Astrocyte of the spinal cord (primary cell): ENCODE measurements around the gene MST1R.
"Not testable (repeated sequence)": the region's sequence is repeated elsewhere in the genome, so short reads cannot be mapped to it uniquely, and the experiment has no call there.

ENCODE experiments used
- DNase-seq: peaks from one replicate; pipeline ENCODE4 v3.0.0; 2011; ENCODE audit warnings: low read depth, low spot score
- H3K4me3 ChIP-seq: 2 replicates; pipeline ENCODE4 v1.5.1; 2011; ENCODE audit warnings: low read depth, mild to moderate bottlenecking, low read length, moderate library complexity
- CTCF ChIP-seq: IDR thresholded peaks from 2 replicates; pipeline ENCODE4 v1.5.1; 2012; ENCODE audit warnings: low read depth, mild to moderate bottlenecking, low read length, inconsistent platforms
- in situ Hi-C: cut with HindIII; loops from 2 replicates; pipeline ENCODE4 v1.10.0; 2017; ENCODE audit warnings: low sequenced_read_pairs

Gene MST1R

GRCh38 chr3:49903451-49904424 lies at the start of gene MST1R:
Gene MST1R, minus strand, starts transcription at chr3:49903873. Its CDS starts 264 bp downstream, at chr3:49903609.
- H3K4me3 ChIP-seq: peak within 1 kb of the TSS; percentile 18
- in situ Hi-C loops: no loop called here
- DNase-seq: no peak
- TF ChIP-seq CTCF: no peak

DNA sequence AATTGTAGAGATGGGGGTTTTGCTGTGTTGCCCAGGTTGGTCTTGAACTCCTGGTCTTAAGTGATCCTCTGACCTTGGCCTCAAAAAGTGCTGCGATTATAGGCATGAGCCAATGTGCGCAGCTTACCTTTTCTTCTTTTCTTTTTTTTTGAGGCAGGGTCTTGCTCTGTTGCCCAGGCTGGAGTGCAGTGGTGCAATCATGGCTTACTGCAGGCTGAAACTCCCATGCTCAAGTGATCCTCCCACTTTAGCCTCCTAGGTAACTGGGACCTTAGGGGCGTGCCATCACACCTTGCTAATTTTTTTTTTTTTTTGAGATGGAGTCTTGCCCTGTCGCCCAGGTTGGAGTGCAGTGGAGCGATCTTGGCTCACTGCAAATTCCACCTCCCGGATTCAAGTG lies 49.3 kb upstream of the MST1R start:
- in situ Hi-C loops: no loop called here
- no peak for TF ChIP-seq CTCF
- no peak overlapping the region for H3K4me3 ChIP-seq
- no peak for DNase-seq

GRCh38 chr3:49942651-49943050 lies 39.0 kb upstream of the MST1R start:
- no peak for DNase-seq
- in situ Hi-C loops: no loop called here
- TF ChIP-seq CTCF: no peak
- H3K4me3 ChIP-seq: no peak overlapping the region

DNA sequence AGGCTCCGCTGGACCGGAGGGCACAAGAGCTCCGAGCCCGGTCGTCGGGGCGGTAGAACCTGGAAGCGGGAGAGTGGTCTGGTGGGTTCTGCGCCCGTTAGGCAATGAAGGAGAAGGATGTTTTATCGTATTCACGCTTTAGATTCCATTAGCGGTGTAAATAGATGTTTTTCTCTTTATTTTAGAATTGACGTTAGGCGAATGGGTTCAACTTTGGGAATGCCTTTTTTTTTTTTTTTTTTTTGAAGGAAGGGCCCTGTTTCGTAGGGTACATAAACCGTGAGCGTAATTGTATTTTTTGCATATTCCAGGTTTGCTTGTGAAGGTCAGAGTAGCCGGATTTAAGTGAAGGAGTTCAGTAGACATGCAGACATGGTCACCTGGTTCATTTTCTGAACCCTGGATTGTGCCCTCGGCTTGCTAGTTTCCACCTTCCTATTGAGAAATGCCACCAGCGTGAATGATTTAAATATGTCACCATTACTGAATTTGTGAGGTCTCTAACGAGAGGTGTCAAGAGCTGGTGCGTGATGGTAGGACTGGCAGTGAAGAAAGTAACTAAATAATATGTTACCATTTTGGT lies 37.1 kb upstream of the MST1R start:
- in situ Hi-C loops: no loop called here
- H3K4me3 ChIP-seq: peak overlapping the region; percentile 87
- no peak for TF ChIP-seq CTCF
- DNase-seq: no peak

- TF ChIP-seq CTCF: no peak
- in situ Hi-C loops: no loop called here
- peak; percentile 98 for DNase-seq
- peak within 1 kb of the TSS; percentile 87 for H3K4me3 ChIP-seq
Observed at GRCh38 chr3:49939858-49940666, 36.4 kb upstream of the MST1R start, which contains the start of gene RBM6. Gene RBM6, plus strand, starts transcription at chr3:49940150. Its CDS starts 22,492 bp downstream, at chr3:49962642.

DNA sequence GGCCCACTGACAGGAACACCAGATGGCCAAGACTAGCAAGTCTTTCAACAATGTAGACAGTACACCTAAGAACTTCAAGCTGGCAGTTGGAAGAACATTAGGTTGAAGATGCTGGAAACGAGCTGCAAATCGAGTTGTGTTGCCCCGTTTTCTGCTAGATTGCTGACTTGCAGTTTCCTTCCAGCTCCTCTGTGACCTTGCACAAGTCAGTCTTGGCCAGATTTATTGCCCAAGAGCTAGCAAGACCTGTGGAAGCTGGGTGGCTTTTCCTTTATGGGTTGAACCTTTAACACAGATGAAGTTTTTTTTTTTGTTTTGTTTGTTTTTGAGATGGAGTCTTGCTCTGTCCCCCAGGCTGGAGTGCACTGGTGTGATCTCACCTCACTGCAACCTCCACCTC lies 33.4 kb upstream of the MST1R start:
- no peak for TF ChIP-seq CTCF
- DNase-seq: no peak
- in situ Hi-C loops: no loop called here
- H3K4me3 ChIP-seq: no peak overlapping the region

DNA sequence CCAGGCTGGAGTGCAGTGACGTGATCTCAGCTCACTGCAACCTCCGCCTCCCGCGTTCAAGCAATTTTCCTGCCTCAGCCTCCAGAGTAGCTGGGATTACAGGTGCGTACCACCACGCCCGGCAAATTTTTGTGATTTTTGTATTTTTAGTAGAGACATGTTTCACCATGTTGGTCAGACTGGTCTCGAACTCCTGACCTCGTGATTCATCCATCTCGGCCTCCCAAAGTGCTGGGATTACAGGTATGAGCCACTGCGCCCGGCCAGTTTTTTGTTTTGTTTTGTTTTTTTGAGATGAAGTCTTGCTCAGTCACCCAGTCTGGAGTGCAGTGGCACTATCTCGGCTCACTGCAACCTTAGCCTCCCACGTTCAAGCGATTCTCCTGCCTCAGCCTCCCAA lies 28.6 kb upstream of the MST1R start:
- H3K4me3 ChIP-seq, in situ Hi-C loops, DNase-seq: not testable (repeated sequence)
